ENCODE data around the gene PARP12.

Gene PARP12

DNA sequence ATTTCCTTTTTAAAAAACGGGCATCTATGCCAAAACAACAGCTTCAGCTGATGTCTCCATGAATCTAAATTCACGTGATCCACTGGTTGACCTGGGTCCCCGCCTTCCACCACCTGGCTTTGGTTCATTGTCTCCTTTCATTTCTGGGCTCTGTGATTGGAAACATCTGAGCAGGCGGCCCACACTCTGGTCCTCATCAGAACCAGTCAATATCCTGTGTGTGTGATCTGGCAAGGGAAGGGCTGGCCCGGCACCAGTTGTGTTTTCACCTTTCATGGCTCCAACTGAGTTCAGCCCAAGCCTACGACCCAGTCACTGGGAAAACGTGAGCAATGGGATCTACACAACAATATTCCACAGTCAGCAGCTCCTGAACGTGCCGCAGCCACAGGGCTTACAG, 46.2 kb downstream of the PARP12 start:
- Histone ChIP-seq H3K27ac (no peak overlapping the region), H3K27me3 (replicated peaks) (peaks cover 9% of the 10 kb centered on the region), H3K4me3 (ENCODE audit: low read depth, low read length) (no peak overlapping the region), H3K36me3 (replicated peaks) (no peaks in the 10 kb centered on the region)
- TF ChIP-seq, protein P1, sequence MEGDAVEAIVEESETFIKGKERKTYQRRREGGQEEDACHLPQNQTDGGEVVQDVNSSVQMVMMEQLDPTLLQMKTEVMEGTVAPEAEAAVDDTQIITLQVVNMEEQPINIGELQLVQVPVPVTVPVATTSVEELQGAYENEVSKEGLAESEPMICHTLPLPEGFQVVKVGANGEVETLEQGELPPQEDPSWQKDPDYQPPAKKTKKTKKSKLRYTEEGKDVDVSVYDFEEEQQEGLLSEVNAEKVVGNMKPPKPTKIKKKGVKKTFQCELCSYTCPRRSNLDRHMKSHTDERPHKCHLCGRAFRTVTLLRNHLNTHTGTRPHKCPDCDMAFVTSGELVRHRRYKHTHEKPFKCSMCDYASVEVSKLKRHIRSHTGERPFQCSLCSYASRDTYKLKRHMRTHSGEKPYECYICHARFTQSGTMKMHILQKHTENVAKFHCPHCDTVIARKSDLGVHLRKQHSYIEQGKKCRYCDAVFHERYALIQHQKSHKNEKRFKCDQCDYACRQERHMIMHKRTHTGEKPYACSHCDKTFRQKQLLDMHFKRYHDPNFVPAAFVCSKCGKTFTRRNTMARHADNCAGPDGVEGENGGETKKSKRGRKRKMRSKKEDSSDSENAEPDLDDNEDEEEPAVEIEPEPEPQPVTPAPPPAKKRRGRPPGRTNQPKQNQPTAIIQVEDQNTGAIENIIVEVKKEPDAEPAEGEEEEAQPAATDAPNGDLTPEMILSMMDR (IDR thresholded peaks at IDR 0.05; ENCODE audit: low read depth, low read length, missing control alignments): no peak
- no peak for DNase-seq
- in situ Hi-C loops (cut with HindIII; ENCODE audit: low pct_ligation_motif_present, low sequenced_read_pairs): no loop called here

GRCh38 chr7:140015471-140015970, 47.2 kb downstream of the PARP12 start:
- in situ Hi-C loops (cut with HindIII; ENCODE audit: low pct_ligation_motif_present, low sequenced_read_pairs): no loop called here
- H3K4me3 ChIP-seq (ENCODE audit: low read depth, low read length): no peak overlapping the region
- no peak for DNase-seq
- H3K27ac ChIP-seq: no peak overlapping the region
- peaks cover 12% of the 10 kb centered on the region for H3K27me3 ChIP-seq (replicated peaks)
- H3K36me3 ChIP-seq (replicated peaks): no peaks in the 10 kb centered on the region
- TF ChIP-seq, protein P1 (IDR thresholded peaks at IDR 0.05; ENCODE audit: low read depth, low read length, missing control alignments): no peak

DNA sequence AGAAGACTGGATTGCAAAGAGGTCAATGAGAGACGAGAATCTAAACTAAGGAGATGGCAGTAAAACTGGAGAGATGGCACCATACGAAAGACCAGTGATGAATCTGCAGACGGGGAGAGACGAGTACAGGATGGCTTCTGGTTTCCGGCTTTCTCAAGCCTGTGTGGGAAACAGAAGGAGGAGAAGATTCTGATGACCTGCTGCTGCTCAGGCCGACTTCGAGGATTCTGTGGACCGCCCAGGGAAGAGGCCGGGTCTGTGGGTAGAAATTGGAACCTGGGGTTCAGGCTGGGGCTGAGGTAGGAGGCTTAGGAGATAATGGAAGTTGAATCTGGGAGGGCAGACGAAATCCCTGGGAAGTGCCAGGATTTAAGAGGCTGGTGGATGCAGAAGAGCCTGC, 48.6 kb downstream of the PARP12 start:
- TF ChIP-seq, protein P1 (IDR thresholded peaks at IDR 0.05; ENCODE audit: low read depth, low read length, missing control alignments): no peak
- H3K27ac ChIP-seq: no peak overlapping the region
- no peak for DNase-seq
- H3K27me3 ChIP-seq (replicated peaks): peaks cover 14% of the 10 kb centered on the region
- H3K4me3 ChIP-seq (ENCODE audit: low read depth, low read length): no peak overlapping the region
- in situ Hi-C loops (cut with HindIII; ENCODE audit: low pct_ligation_motif_present, low sequenced_read_pairs): no loop called here
- H3K36me3 ChIP-seq (replicated peaks): no peaks in the 10 kb centered on the region

GRCh38 chr7:140013676-140014075, 49.1 kb downstream of the PARP12 start:
- in situ Hi-C loops (cut with HindIII; ENCODE audit: low pct_ligation_motif_present, low sequenced_read_pairs): no loop called here
- Histone ChIP-seq H3K36me3 (replicated peaks) (no peaks in the 10 kb centered on the region), H3K27me3 (replicated peaks) (peaks cover 14% of the 10 kb centered on the region), H3K4me3 (ENCODE audit: low read depth, low read length) (no peak overlapping the region), H3K27ac (no peak overlapping the region)
- TF ChIP-seq, protein P1 (IDR thresholded peaks at IDR 0.05; ENCODE audit: low read depth, low read length, missing control alignments): no peak
- DNase-seq: no peak

GRCh38 chr7:140010194-140010895, 52.4 kb downstream of the PARP12 start:
- Histone ChIP-seq H3K27ac (no peak overlapping the region), H3K36me3 (replicated peaks) (no peaks in the 10 kb centered on the region), H3K4me3 (ENCODE audit: low read depth, low read length) (no peak overlapping the region), H3K27me3 (replicated peaks) (peaks cover 14% of the 10 kb centered on the region)
- no peak for DNase-seq
- in situ Hi-C loops (cut with HindIII; ENCODE audit: low pct_ligation_motif_present, low sequenced_read_pairs): no loop called here
- TF ChIP-seq, protein P1 (IDR thresholded peaks at IDR 0.05; ENCODE audit: low read depth, low read length, missing control alignments): no peak

All from brain microvascular endothelial cell (primary cell).